Stimulated activated memory B cell treated with anti-CD40 and anti-IgM and Interleukin-4, amounts not matched to agents 10 μg/mL and 1 μg/mL and 100 μg/mL, for 72 hours (primary cell): ENCODE measurements around the gene SARM1.
"Not testable (repeated sequence)": the region's sequence is repeated elsewhere in the genome, so short reads cannot be mapped to it uniquely, and the experiment has no call there.

ENCODE experiments used
- ATAC-seq: fragments of 150-1000 bp; cut with Tn5 transposase; 2 replicates; pipeline ENCODE4 v1.10.0; 2021
- H3K27ac Mint-ChIP-seq: one replicate; pipeline ENCODE4 v1.8.0; 2022; ENCODE audit warnings: mild to moderate bottlenecking, mixed read lengths
- H3K27me3 Mint-ChIP-seq: one replicate; pipeline ENCODE4 v1.8.0; 2022; ENCODE audit warnings: mixed read lengths
- H3K36me3 Mint-ChIP-seq: one replicate; pipeline ENCODE4 v1.8.0; 2022; ENCODE audit warnings: mixed read lengths
- H3K4me1 Mint-ChIP-seq: one replicate; pipeline ENCODE4 v1.8.0; 2022; ENCODE audit warnings: mixed read lengths
- H3K4me3 Mint-ChIP-seq: one replicate; pipeline ENCODE4 v1.8.0; 2022; ENCODE audit warnings: mild to moderate bottlenecking, moderate library complexity, mixed read lengths
- H3K9me3 Mint-ChIP-seq: one replicate; pipeline ENCODE4 v1.8.0; 2022; ENCODE audit warnings: mixed read lengths

Gene SARM1

DNA sequence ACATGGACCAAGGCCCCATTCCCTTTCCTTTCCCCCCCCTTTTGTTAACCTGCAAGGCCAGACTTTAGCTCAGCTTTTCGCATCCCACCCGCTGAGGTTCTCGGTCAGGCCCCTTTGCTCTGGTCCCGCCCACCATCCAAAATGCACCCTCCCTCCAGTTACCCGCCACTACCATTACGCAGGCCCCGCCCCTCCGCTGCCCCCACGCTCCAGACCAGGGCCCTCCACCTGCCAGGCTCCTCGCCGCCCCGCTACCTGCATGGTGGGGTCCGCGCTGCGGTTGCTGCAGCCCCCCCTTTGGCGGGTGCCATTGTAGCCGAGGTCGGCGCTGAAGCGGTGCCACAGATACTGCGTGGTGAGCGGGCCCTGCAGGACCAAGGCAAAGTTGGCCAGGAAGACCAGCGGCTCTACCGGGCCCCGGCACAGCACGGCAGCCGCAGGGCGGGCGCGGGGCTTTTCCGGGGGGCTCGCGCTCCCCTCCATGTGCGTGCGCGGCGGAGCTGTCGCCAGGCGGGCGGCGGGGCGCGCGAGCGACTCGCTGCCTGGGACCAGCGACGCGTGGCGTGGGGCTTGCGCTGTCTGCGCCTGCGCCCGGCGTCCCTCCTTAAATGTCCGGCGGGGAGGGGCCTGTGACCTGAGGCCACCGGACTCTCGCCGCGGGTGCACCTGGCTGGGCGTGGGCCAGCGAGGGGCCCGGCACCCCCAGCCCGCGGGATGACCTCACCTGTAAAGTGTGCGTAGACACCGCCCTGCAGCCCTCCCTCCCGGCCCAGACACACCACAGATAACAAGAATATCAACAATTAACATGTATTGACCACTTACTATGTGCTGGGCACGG is 34.4 kb downstream of the SARM1 start, which contains the start of gene SLC46A1:
Gene SLC46A1 (minus strand): TSS at position 581 of the 841 bp plus-strand sequence. CDS start 98 bp downstream, at position 483.
- peak; percentile 87 for ATAC-seq
- Mint-ChIP-seq H3K9me3 (no peaks in the 10 kb centered on the region), H3K4me1 (peaks cover 25% of the 10 kb centered on the region), H3K4me3 (peak within 1 kb of the TSS; percentile 83), H3K27me3 (no peaks in the 10 kb centered on the region), H3K36me3 (no peaks in the 10 kb centered on the region), H3K27ac (peak within 1 kb of the TSS; percentile 19)

DNA sequence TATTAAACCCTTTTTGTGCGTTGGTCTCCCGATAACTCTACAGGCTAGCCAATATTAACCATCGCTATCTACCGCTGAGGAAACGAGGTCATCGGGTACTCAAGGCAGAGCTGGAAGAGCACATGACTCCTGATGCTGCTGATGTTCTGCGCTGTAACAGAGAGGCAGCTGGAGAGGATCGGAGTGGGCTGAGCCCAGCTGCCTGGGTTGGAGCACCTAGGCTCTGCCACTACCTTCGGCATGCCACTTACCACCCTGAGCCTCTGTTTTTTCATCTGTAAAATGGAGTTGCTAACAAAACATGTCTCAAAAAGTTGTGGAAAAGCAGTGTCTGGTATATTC is 35.0 kb downstream of the SARM1 start:
- Mint-ChIP-seq H3K36me3 (no peaks in the 10 kb centered on the region), H3K4me3 (peak overlapping the region; percentile 67), H3K27ac (no peak overlapping the region), H3K27me3 (no peaks in the 10 kb centered on the region), H3K9me3 (no peaks in the 10 kb centered on the region), H3K4me1 (peaks cover 25% of the 10 kb centered on the region)
- ATAC-seq = no peak

DNA sequence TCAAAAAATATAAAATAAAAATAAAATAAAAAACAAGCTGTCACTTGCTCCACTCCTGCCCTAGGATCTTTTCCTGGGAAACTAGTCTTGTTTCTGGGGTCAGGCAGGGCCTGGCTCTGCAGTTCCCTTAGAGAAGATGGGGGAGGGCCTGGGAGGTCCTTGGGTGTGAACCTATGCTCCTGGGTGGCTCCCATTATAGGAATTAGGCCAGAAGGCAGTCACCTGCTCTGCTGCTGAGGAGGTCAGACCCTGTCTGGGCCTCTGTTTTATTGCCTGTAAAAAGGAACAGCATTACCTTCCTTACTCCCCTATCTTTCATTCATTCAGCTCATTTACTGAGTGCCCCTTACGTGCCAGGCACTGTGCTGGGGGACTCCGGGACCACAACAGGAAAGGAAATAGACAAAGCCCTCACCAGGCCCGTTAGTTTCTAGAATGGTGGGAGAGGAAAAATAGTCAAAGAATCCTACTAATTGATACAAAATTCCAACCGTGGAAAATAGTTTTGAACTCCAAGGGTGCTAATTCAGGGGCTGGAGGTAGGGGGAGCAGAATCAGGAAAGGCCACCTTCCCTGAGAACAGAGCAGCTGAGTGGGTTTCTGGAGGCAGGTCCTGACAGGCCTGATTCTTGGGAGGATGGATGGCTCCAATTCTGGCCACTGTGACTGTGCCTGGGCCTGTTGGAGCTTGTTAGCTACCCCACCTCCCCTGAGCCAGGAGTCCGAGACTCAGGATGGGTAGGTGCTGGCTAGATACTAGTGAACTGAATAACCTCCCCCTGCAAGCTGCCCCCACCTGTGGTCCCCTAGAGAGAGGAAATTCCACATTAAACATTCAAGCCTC is 35.9 kb downstream of the SARM1 start:
- no peak overlapping the region for H3K27ac Mint-ChIP-seq

DNA sequence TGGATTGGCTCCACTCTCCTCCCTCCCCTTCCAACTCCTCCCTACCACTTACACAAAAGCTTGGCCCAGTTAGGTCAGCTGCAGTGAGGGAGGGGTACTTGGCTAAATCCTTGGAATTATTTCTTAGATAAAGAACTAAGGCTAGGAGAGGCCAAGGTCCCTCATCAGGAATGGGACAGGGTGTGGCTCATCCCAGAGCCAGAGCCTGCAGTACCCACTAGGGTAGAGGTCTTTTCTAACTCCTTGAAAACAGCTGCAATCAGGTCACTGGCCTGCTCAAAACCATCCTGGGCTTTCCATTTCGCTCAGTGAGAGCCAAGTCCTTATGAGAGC is 36.4 kb downstream of the SARM1 start:
- no peaks in the 10 kb centered on the region for H3K27me3 Mint-ChIP-seq
- peaks cover 25% of the 10 kb centered on the region for H3K4me1 Mint-ChIP-seq
- no peaks in the 10 kb centered on the region for H3K36me3 Mint-ChIP-seq
- no peak overlapping the region for H3K4me3 Mint-ChIP-seq
- ATAC-seq = no peak
- no peak overlapping the region for H3K27ac Mint-ChIP-seq
- no peaks in the 10 kb centered on the region for H3K9me3 Mint-ChIP-seq

More for the DNA sequence above, 35.9 kb downstream of the SARM1 start:
- peaks cover 25% of the 10 kb centered on the region for H3K4me1 Mint-ChIP-seq
- H3K4me3 Mint-ChIP-seq = no peak overlapping the region
- H3K27me3 Mint-ChIP-seq = no peaks in the 10 kb centered on the region
- no peaks in the 10 kb centered on the region for H3K9me3 Mint-ChIP-seq
- ATAC-seq = no peak
- no peaks in the 10 kb centered on the region for H3K36me3 Mint-ChIP-seq

DNA sequence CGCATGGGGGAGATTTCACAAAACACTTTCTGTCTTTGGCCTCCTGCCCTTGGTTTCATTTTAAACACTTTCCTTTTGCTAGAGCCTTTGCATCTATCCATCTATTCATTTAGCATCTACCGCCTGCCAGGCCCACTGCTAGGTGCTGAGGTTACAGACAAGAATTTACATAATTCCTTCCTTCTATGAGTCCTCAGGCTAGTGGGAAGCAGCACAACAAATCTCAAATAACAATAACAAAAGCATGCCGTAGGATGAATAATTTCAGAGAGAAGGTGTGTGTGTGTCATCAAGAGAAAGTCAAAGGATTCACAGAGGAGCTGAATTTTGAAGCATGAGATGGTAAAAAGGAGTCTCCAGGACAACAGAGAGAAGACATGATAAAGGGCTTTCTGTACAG is 40.6 kb downstream of the SARM1 start:
- H3K27me3 Mint-ChIP-seq = no peaks in the 10 kb centered on the region
- H3K4me1 Mint-ChIP-seq = peaks cover 5% of the 10 kb centered on the region
- H3K36me3 Mint-ChIP-seq = no peaks in the 10 kb centered on the region
- H3K9me3 Mint-ChIP-seq = no peaks in the 10 kb centered on the region
- H3K27ac Mint-ChIP-seq = no peak overlapping the region
- no peak for ATAC-seq
- no peak overlapping the region for H3K4me3 Mint-ChIP-seq

DNA sequence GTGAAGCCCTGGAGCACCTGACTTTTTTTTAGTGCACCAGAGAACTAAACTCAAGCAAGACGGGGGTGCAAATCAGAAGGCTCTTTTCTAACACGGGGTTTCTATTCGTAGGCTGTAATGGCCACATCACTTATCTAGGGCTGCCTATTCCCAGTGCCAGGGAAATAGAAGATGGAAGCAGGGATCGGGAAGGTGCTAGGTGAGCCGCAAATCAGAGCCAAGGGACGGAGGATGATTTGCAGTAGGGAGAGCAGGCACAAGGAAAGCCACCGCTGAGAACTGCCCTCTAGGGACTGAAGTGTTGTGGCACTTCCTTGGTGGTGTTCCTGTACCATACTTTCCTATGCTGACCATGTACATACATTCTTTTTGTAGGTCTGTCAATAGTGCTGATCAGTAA is 42.3 kb downstream of the SARM1 start:
- H3K27me3 Mint-ChIP-seq = no peaks in the 10 kb centered on the region
- H3K4me3 Mint-ChIP-seq = no peak overlapping the region
- H3K9me3 Mint-ChIP-seq = no peaks in the 10 kb centered on the region
- peaks cover 6% of the 10 kb centered on the region for H3K4me1 Mint-ChIP-seq
- no peaks in the 10 kb centered on the region for H3K36me3 Mint-ChIP-seq
- ATAC-seq = no peak
- no peak overlapping the region for H3K27ac Mint-ChIP-seq

DNA sequence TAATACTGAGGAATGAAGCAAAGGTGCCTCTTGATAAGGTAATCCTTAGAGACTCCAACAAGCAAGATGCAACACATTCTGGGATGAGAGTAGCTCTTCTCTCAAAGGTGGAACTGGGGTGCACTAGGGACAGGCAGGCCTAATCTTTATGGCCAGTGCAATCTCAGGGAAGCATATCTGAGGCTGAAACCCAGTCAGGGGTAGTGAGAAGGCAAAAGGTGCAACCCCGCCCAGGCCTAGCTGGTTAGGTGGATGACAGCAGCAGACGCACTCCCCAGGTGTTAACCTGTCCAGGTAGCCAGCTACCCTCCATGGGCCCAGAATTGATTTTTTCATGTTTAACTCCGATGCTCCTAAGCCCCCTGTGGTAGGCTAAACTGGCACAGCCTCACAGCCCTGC is 44.4 kb downstream of the SARM1 start:
- H3K27me3 Mint-ChIP-seq = no peaks in the 10 kb centered on the region
- no peaks in the 10 kb centered on the region for H3K36me3 Mint-ChIP-seq
- no peak for ATAC-seq
- no peaks in the 10 kb centered on the region for H3K9me3 Mint-ChIP-seq
- H3K4me3 Mint-ChIP-seq = no peak overlapping the region
- no peak overlapping the region for H3K27ac Mint-ChIP-seq
- peaks cover 6% of the 10 kb centered on the region for H3K4me1 Mint-ChIP-seq

DNA sequence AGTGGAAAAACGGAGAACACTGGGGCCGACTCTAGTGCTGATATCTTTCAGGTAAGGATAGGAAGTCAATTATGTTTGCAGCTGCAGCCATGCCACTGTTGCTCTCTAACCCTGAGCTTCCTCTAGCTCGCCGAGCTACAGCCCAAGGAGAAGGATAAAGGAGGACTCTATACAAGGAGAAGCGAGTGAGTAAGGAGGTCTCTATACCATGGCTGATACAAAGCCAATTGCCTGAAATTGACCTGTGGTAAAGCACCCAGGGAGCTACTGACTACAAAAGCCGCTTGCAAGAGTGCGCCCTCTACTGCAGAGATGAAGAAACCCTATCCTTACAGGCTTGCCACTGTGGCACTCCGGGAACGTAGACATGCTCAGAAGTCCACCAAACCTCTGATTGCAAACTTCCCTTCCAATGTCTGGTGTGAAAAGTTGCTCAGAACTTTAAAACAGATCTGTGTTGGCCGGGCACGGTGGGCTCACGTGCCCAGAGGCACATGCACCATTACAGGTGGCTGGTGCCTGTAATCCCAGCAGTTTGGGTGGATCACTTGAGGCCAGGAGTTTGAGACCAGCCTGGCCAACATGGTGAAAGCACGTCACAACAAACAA is 45.3 kb downstream of the SARM1 start:
- H3K4me1 Mint-ChIP-seq = peaks cover 6% of the 10 kb centered on the region
- no peaks in the 10 kb centered on the region for H3K9me3 Mint-ChIP-seq
- peak; percentile 87 for ATAC-seq
- no peak overlapping the region for H3K4me3 Mint-ChIP-seq
- no peak overlapping the region for H3K27ac Mint-ChIP-seq
- H3K36me3 Mint-ChIP-seq = no peaks in the 10 kb centered on the region
- H3K27me3 Mint-ChIP-seq = no peaks in the 10 kb centered on the region

DNA sequence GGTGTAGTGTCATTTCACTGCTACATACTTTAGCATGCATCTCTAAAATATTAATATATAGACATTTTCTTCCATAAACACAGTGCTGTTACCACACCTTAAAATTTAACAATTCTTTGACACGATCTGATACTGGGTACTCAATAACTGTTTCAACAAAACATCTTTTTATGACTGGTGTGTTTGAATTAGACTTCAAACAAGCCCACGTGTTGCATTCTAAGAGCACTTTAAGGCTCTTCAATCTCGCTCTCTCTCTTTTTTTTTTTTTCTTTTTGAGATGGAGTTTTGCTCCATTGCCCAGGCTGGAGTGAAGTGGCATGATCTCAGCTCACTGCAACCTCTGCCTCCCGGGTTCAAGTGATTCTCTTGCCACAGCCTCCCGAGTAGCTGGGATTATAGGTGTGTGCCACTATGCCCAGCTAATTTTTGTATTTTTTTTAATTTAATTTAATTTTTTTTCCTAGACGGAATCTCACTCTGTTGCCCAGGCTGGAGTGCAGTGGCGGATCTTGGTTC is 50.4 kb downstream of the SARM1 start:
- Mint-ChIP-seq H3K4me1 (peaks cover 3% of the 10 kb centered on the region), H3K36me3 (no peaks in the 10 kb centered on the region), H3K27ac (no peak overlapping the region), H3K27me3 (peaks cover 34% of the 10 kb centered on the region), H3K9me3 (no peaks in the 10 kb centered on the region), H3K4me3 (no peak overlapping the region)
- no peak for ATAC-seq

DNA sequence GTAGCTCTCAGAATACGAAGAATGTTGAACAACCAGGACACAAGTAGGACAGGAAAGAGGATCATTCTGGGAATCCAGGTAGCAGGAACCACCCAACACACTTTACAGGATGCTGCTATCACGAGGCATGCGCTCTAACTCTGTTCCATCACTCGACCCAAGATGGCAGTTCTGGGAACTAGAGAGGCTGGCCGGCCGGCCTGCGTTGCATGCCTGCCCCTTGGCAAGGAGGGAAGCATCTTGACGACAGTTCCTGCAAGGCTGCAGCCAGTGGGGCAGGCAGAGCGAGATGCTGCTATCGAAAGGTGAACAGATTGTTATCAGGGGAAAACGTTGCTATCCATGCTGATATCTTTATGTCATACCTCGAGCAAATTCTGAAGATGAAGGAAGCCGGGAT is 53.7 kb downstream of the SARM1 start:
- Mint-ChIP-seq H3K4me3 (no peak overlapping the region), H3K27me3 (peaks cover 42% of the 10 kb centered on the region), H3K9me3 (no peaks in the 10 kb centered on the region), H3K4me1 (no peaks in the 10 kb centered on the region), H3K36me3 (no peaks in the 10 kb centered on the region), H3K27ac (no peak overlapping the region)
- ATAC-seq = no peak

DNA sequence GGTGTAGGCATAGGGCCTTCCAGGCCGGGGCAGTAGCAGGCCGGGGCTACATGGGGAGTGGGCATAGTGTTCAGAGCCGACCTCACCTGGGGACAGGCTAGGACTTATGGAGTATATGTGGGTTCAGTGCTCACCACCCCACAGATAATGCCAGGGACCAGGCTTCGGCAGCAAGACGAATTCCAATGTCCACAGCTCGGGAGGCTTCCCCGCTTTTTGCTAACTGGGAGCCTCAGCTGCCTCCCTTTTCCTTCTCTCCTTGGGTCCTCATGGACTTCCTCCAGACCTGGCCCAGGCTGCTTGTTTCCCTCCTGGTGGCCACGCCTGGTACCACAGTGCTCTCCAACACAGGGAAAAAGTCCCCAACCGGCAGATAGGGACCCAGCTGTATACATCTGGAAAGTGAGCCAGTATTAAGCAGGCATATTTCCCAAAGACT is 54.6 kb downstream of the SARM1 start:
- H3K4me3 Mint-ChIP-seq = no peak overlapping the region
- peaks cover 42% of the 10 kb centered on the region for H3K27me3 Mint-ChIP-seq
- no peaks in the 10 kb centered on the region for H3K36me3 Mint-ChIP-seq
- no peak overlapping the region for H3K27ac Mint-ChIP-seq
- no peaks in the 10 kb centered on the region for H3K9me3 Mint-ChIP-seq
- H3K4me1 Mint-ChIP-seq = no peaks in the 10 kb centered on the region
- peak; percentile 31 for ATAC-seq

DNA sequence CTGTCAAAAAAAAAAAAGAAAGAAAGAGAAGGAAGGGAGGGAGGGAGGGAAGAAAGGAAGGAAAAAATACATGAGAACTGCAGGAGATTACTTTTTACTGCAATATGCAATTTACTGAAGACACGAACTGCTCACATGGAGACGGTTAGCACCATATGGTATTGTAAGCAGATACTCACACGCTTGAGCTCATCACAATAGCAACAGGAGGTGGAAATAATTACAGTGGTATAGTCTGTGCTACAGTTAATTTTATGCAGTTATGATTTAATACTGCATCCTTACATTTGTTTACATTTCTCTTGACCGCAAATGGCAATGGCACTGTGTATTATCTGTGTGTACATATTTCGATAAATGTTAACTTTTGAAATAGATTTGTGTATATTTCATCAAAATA is 55.9 kb downstream of the SARM1 start:
- no peak overlapping the region for H3K4me3 Mint-ChIP-seq
- H3K27me3 Mint-ChIP-seq = peaks cover 50% of the 10 kb centered on the region
- H3K9me3 Mint-ChIP-seq = no peaks in the 10 kb centered on the region
- H3K4me1 Mint-ChIP-seq = no peaks in the 10 kb centered on the region
- H3K27ac Mint-ChIP-seq = no peak overlapping the region
- no peaks in the 10 kb centered on the region for H3K36me3 Mint-ChIP-seq
- no peak for ATAC-seq

DNA sequence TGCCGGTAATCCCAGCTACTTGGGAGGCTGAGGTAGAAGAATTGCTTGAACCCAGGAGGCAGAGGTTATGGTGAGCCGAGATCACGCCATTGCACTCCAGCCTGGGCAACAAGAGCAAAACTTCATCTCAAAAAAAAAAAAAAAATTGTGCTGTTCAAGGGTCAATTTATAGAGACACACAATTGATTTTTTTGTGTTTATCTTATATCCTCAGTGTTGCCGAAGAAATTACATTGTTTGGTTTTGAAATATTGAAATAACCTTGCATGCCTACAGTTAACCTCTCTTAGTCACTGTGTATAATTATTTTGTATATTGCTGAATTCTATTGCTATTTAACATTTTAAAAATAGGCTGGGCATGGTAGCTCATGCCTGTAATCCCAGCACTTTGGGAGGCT is 56.5 kb downstream of the SARM1 start:
- not testable (repeated sequence) for H3K27ac Mint-ChIP-seq, H3K36me3 Mint-ChIP-seq, H3K4me1 Mint-ChIP-seq, H3K4me3 Mint-ChIP-seq, H3K9me3 Mint-ChIP-seq, ATAC-seq
- peaks cover 56% of the 10 kb centered on the region for H3K27me3 Mint-ChIP-seq

DNA sequence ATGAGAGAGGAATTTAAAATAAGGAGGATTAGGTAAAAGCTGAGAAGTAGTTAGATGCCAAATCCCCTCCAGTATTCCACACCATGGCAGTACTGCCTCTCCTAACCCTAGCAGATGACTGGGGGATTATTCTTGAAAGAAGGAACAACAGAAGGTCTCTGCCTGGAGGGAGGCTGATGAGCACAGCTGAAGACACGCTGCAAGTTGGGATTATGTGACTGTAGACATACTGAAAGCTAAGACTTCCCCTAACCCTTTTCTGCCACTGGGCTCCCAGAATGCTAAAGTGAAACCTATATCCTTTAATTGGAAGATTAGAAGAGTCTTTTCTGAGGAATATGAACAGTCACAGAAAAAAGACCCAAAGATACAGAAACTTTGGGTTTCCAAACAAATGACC is 62.2 kb downstream of the SARM1 start:
- Mint-ChIP-seq H3K4me3 (no peak overlapping the region), H3K27ac (no peak overlapping the region), H3K36me3 (no peaks in the 10 kb centered on the region), H3K9me3 (peaks cover 3% of the 10 kb centered on the region), H3K4me1 (no peaks in the 10 kb centered on the region), H3K27me3 (peaks cover 22% of the 10 kb centered on the region)
- ATAC-seq = no peak

DNA sequence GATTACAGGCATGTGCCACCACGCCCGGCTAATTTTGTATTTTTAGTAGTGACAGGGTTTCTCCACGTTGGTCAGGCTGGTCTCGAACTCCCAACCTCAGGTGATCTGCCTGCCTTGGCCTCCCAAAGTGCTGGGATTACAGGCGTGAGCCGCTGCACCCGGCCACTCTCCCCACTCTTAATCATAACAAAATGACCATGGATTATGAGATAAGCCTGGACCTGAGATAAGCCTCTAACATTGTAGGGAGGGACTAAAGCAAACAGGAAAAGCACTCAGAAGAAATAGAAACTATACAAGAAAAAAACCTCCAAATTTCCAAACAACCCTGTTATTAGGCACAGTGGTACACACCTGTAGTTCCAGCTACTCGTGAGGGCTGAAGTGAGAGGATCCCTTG is 62.8 kb downstream of the SARM1 start:
- ATAC-seq, H3K27ac Mint-ChIP-seq, H3K4me3 Mint-ChIP-seq, H3K9me3 Mint-ChIP-seq, H3K4me1 Mint-ChIP-seq, H3K36me3 Mint-ChIP-seq: not testable (repeated sequence)
- H3K27me3 Mint-ChIP-seq = peaks cover 22% of the 10 kb centered on the region
